BLaER1 treated with 17β-estradiol and CSF1 and Interleukin-3, amounts not matched to agents 10 nM and 100 nM (cell line): Measurements from ENCODE around the gene NGLY1.
A peak's percentile ranks its signal among the peaks of the same experiment; 100 is the strongest.

Experiments
- H3K27ac ChIP-seq, 11 experiments: shearing (Covaris generic); formaldehyde crosslinking; 2 replicates each; pipeline ENCODE4 v1.8.1; 2022
- H3K27me3 ChIP-seq, 11 experiments: shearing (Covaris generic); formaldehyde crosslinking; 2 replicates each; pipeline ENCODE4 v1.8.1; 2022
- H3K36me3 ChIP-seq, 11 experiments: shearing (Covaris generic); formaldehyde crosslinking; 2 replicates each; pipeline ENCODE4 v1.8.1; 2022
- H3K4me1 ChIP-seq, 10 experiments: shearing (Covaris generic); formaldehyde crosslinking; 2 replicates each; pipeline ENCODE4 v1.8.1; 2022
- H3K4me2 ChIP-seq, 11 experiments: shearing (Covaris generic); formaldehyde crosslinking; 2 replicates each; pipeline ENCODE4 v1.8.1; 2022
- H3K4me3 ChIP-seq, 10 experiments: shearing (Covaris generic); formaldehyde crosslinking; 2 replicates each; pipeline ENCODE4 v1.8.1; 2022
- H3K9ac ChIP-seq, 11 experiments: shearing (Covaris generic); formaldehyde crosslinking; 2 replicates each; pipeline ENCODE4 v1.8.1; 2022
- H3K9me3 ChIP-seq, 11 experiments: shearing (Covaris generic); formaldehyde crosslinking; replicated peaks in 1 of 11; 2 replicates each; pipeline ENCODE4 v1.8.1; 2022
- H4K20me1 ChIP-seq, 11 experiments: shearing (Covaris generic); formaldehyde crosslinking; 2 replicates each; pipeline ENCODE4 v1.8.1; 2022
- Cebpa-rat ChIP-seq, 11 experiments: shearing (Covaris generic); IDR thresholded peaks; 2 replicates each; pipeline ENCODE4 v1.8.1; 2022

NGLY1 gene

GRCh38 chr3:25820366-25820765 is 37.1 kb upstream of the NGLY1 start:
- no peak overlapping the region for H3K27ac ChIP-seq
- H3K27me3 ChIP-seq, result no peaks in the 10 kb centered on the region
- no peaks in the 10 kb centered on the region for H3K4me1 ChIP-seq
- H3K4me2 ChIP-seq, result no peak overlapping the region
- H3K4me3 ChIP-seq, result no peak overlapping the region
- H4K20me1 ChIP-seq, result no peaks in the 10 kb centered on the region
- H3K9ac ChIP-seq, result no peak overlapping the region
- peaks cover 7 to 23% (median 13%) of the 10 kb centered on the region in 11 experiments; a peak in 17 of 22 replicates for H3K9me3 ChIP-seq
- TF ChIP-seq Cebpa-rat (IDR thresholded peaks at IDR 0.05), result no peak
- H3K36me3 ChIP-seq, result no peaks in the 10 kb centered on the region

- Histone ChIP-seq H3K36me3 (no peaks in the 10 kb centered on the region), H3K9me3 (peaks cover 0 to 20% (median 7%) of the 10 kb centered on the region in 11 experiments; a peak in 6 of 22 replicates), H4K20me1 (no peaks in the 10 kb centered on the region), H3K4me3 (no peak overlapping the region), H3K27me3 (no peaks in the 10 kb centered on the region), H3K4me2 (no peak overlapping the region), H3K4me1 (no peaks in the 10 kb centered on the region), H3K27ac (no peak overlapping the region), H3K9ac (no peak overlapping the region)
- no peak for TF ChIP-seq Cebpa-rat (IDR thresholded peaks at IDR 0.05)
Observed at GRCh38 chr3:25818335-25818734, 35.1 kb upstream of the NGLY1 start.

- no peak overlapping the region for H3K9ac ChIP-seq
- no peaks in the 10 kb centered on the region for H3K36me3 ChIP-seq
- H3K9me3 ChIP-seq, result peaks cover 0 to 20% (median 7%) of the 10 kb centered on the region in 11 experiments; a peak in 6 of 22 replicates
- TF ChIP-seq Cebpa-rat (IDR thresholded peaks at IDR 0.05), result no peak
- no peak overlapping the region for H3K27ac ChIP-seq
- H3K4me3 ChIP-seq, result no peak overlapping the region
- H3K27me3 ChIP-seq, result no peaks in the 10 kb centered on the region
- H3K4me1 ChIP-seq, result no peaks in the 10 kb centered on the region
- H4K20me1 ChIP-seq, result no peaks in the 10 kb centered on the region
- H3K4me2 ChIP-seq, result no peak overlapping the region
Observed at GRCh38 chr3:25817638-25818037, 34.4 kb upstream of the NGLY1 start.

- Histone ChIP-seq H3K4me3 (no peak overlapping the region), H3K27ac (no peak overlapping the region), H3K9ac (no peak overlapping the region), H3K36me3 (no peaks in the 10 kb centered on the region), H3K4me1 (no peaks in the 10 kb centered on the region), H4K20me1 (no peaks in the 10 kb centered on the region), H3K4me2 (no peak overlapping the region), H3K9me3 (peaks cover 0 to 20% (median 7%) of the 10 kb centered on the region in 11 experiments; a peak in 6 of 22 replicates), H3K27me3 (no peaks in the 10 kb centered on the region)
- no peak for TF ChIP-seq Cebpa-rat (IDR thresholded peaks at IDR 0.05)
Observed at GRCh38 chr3:25817107-25817506, 33.9 kb upstream of the NGLY1 start.

GRCh38 chr3:25812644-25813043 is 29.4 kb upstream of the NGLY1 start:
- Histone ChIP-seq H3K4me3 (no peak overlapping the region), H3K9ac (no peak overlapping the region), H3K4me2 (no peak overlapping the region), H3K27me3 (no peaks in the 10 kb centered on the region), H3K36me3 (no peaks in the 10 kb centered on the region), H4K20me1 (no peaks in the 10 kb centered on the region), H3K4me1 (no peaks in the 10 kb centered on the region), H3K9me3 (peaks cover 0 to 20% (median 7%) of the 10 kb centered on the region in 11 experiments; a peak in 6 of 22 replicates), H3K27ac (no peak overlapping the region)
- TF ChIP-seq Cebpa-rat (IDR thresholded peaks at IDR 0.05), result no peak

GRCh38 chr3:25804676-25805075 is 21.4 kb upstream of the NGLY1 start:
- no peak overlapping the region for H3K4me3 ChIP-seq
- H3K4me1 ChIP-seq, result no peaks in the 10 kb centered on the region
- H3K27me3 ChIP-seq, result no peaks in the 10 kb centered on the region
- H3K9ac ChIP-seq, result no peak overlapping the region
- no peak for TF ChIP-seq Cebpa-rat (IDR thresholded peaks at IDR 0.05)
- H3K9me3 ChIP-seq, result no peaks in the 10 kb centered on the region
- H3K36me3 ChIP-seq, result no peaks in the 10 kb centered on the region
- no peak overlapping the region for H3K4me2 ChIP-seq
- H4K20me1 ChIP-seq, result no peaks in the 10 kb centered on the region
- no peak overlapping the region for H3K27ac ChIP-seq

- H3K9me3 ChIP-seq, result no peaks in the 10 kb centered on the region
- no peaks in the 10 kb centered on the region for H3K27me3 ChIP-seq
- no peaks in the 10 kb centered on the region for H3K4me1 ChIP-seq
- no peak overlapping the region for H3K4me2 ChIP-seq
- H3K9ac ChIP-seq, result no peak overlapping the region
- no peak for TF ChIP-seq Cebpa-rat (IDR thresholded peaks at IDR 0.05)
- H4K20me1 ChIP-seq, result no peaks in the 10 kb centered on the region
- H3K4me3 ChIP-seq, result no peak overlapping the region
- H3K36me3 ChIP-seq, result no peaks in the 10 kb centered on the region
- no peak overlapping the region for H3K27ac ChIP-seq
Observed at GRCh38 chr3:25803833-25804232, 20.6 kb upstream of the NGLY1 start.

- Histone ChIP-seq H3K9ac (no peak overlapping the region), H3K36me3 (no peaks in the 10 kb centered on the region), H3K4me1 (no peaks in the 10 kb centered on the region), H4K20me1 (no peaks in the 10 kb centered on the region), H3K4me2 (no peak overlapping the region), H3K27ac (no peak overlapping the region), H3K9me3 (no peaks in the 10 kb centered on the region), H3K27me3 (no peaks in the 10 kb centered on the region), H3K4me3 (no peak overlapping the region)
- no peak for TF ChIP-seq Cebpa-rat (IDR thresholded peaks at IDR 0.05)
Observed at GRCh38 chr3:25801786-25802185, 18.5 kb upstream of the NGLY1 start.

GRCh38 chr3:25789596-25790556 is 6.6 kb upstream of the NGLY1 start, which contains the start of gene OXSM:
Gene OXSM (plus strand): TSS chr3:25790090. CDS start chr3:25791021, 931 bp downstream.
- Histone ChIP-seq H3K27me3 (no peaks in the 10 kb centered on the region), H3K4me3 (peak within 1 kb of the TSS; percentile 64 to 79 (median 72)), H3K9ac (peak within 1 kb of the TSS; percentile 73 to 84 (median 80)), H3K4me2 (peak within 1 kb of the TSS; percentile 70 to 93 (median 84)), H3K27ac (peak within 1 kb of the TSS; percentile 63 to 87 (median 78)), H3K9me3 (no peaks in the 10 kb centered on the region), H4K20me1 (no peaks in the 10 kb centered on the region), H3K36me3 (peaks cover 7 to 37% (median 13%) of the 10 kb centered on the region in 11 experiments; a peak in 21 of 22 replicates), H3K4me1 (peaks cover 25 to 69% (median 51%) of the 10 kb centered on the region in 10 experiments)
- no peak for TF ChIP-seq Cebpa-rat (IDR thresholded peaks at IDR 0.05)
